B cell (primary cell): Measurements from ENCODE around the gene DOCK1.

ENCODE experiments used
- CTCF ChIP-seq: fragments of 200-600 bp; IDR thresholded peaks from one replicate; pipeline ENCODE4 v1.8.0; 2022; ENCODE audit warnings: antibody characterized with exemption, mild to moderate bottlenecking
- EZH2 ChIP-seq: IDR thresholded peaks from 2 replicates; pipeline ENCODE4 v1.6.1; 2012; ENCODE audit warnings: borderline replicate concordance, low read depth, mild to moderate bottlenecking, moderate library complexity, low read length; ENCODE audit not compliant: insufficient read depth, poor library complexity, severe bottlenecking

- no peak for TF ChIP-seq CTCF
- no peak for TF ChIP-seq EZH2
Measured at GRCh38 chr10:127368929-127369328, 463.7 kb downstream of the DOCK1 start.
